Measurements from ENCODE around the gene SH3BP4.

Gene SH3BP4

DNA sequence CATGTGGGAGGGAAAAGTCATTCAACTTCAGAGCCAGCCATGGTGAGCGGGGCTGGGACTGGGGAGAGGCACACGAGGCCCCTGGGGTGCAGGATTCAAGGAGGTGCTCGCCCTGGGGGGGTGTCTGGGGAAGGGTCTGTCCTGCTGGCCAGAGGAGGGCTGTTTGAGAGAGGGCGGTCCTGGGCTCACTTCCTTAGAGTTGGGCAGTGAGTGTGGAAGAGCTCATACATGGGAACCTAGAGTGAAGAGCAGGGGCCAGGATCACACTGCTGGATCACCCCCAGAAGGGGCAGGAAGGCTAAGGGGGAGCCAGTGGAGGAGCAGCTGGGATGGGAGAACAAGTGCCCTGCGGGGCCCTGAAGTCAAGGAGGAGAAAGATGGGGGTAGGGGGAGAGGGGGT, 6.5 kb downstream of the SH3BP4 start:
- no peaks in the 10 kb centered on the region for H3K36me3 ChIP-seq
- no peak for DNase-seq
- H3K4me1 ChIP-seq = peaks cover 0 to 31% (median 19%) of the 10 kb centered on the region in 4 donors
- intact Hi-C loops (cut with DNase I; ENCODE audit: low total_unique reads) = no loop called here
- no peak overlapping the region for H3K4me3 ChIP-seq
- no peaks in the 10 kb centered on the region for H3K27me3 ChIP-seq
- TF ChIP-seq, protein P1, sequence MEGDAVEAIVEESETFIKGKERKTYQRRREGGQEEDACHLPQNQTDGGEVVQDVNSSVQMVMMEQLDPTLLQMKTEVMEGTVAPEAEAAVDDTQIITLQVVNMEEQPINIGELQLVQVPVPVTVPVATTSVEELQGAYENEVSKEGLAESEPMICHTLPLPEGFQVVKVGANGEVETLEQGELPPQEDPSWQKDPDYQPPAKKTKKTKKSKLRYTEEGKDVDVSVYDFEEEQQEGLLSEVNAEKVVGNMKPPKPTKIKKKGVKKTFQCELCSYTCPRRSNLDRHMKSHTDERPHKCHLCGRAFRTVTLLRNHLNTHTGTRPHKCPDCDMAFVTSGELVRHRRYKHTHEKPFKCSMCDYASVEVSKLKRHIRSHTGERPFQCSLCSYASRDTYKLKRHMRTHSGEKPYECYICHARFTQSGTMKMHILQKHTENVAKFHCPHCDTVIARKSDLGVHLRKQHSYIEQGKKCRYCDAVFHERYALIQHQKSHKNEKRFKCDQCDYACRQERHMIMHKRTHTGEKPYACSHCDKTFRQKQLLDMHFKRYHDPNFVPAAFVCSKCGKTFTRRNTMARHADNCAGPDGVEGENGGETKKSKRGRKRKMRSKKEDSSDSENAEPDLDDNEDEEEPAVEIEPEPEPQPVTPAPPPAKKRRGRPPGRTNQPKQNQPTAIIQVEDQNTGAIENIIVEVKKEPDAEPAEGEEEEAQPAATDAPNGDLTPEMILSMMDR (IDR thresholded peaks at IDR 0.05) = no peak
- no peaks in the 10 kb centered on the region for H3K9me3 ChIP-seq
- H3K27ac ChIP-seq = no peak overlapping the region

DNA sequence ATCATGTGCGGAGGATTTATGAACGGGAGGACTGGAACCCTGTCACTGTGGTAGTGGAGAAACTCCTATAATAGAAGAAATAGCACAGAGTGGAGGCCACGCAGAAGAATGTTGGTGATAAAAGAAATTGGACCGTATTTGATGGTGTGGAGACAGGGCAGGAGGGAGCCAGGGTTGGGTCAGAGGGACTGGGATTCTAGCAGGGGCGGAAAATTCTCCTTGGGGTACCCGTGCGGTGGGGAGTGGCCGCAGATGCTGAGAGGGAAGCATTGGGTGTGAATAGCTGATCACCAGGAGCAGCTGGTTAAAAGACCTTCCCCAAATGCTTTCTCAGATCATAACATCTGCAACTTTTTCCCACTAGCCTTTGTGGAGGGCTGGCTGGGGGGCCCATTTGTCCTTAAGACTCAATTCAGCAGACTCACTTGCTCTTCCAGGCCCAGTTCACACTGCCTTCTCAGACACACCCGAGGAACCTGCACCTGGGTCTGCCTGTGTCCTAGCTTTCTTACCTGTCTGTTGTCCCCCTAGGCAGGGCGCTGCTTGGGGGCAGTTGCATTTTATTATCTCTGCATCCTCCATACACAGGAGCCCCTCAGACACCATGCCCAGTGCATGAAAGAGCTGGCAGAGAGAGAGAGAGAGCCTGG, 7.1 kb downstream of the SH3BP4 start:
- intact Hi-C loops (cut with DNase I; ENCODE audit: low total_unique reads) = no loop called here
- no peak overlapping the region for H3K27ac ChIP-seq
- peaks cover 0 to 27% (median 15%) of the 10 kb centered on the region in 4 donors for H3K4me1 ChIP-seq
- TF ChIP-seq, protein P1 (IDR thresholded peaks at IDR 0.05) = no peak
- no peaks in the 10 kb centered on the region for H3K9me3 ChIP-seq
- no peak overlapping the region for H3K4me3 ChIP-seq
- no peaks in the 10 kb centered on the region for H3K36me3 ChIP-seq
- no peaks in the 10 kb centered on the region for H3K27me3 ChIP-seq
- peak in 1 of 2 donors; percentile 28 for DNase-seq

DNA sequence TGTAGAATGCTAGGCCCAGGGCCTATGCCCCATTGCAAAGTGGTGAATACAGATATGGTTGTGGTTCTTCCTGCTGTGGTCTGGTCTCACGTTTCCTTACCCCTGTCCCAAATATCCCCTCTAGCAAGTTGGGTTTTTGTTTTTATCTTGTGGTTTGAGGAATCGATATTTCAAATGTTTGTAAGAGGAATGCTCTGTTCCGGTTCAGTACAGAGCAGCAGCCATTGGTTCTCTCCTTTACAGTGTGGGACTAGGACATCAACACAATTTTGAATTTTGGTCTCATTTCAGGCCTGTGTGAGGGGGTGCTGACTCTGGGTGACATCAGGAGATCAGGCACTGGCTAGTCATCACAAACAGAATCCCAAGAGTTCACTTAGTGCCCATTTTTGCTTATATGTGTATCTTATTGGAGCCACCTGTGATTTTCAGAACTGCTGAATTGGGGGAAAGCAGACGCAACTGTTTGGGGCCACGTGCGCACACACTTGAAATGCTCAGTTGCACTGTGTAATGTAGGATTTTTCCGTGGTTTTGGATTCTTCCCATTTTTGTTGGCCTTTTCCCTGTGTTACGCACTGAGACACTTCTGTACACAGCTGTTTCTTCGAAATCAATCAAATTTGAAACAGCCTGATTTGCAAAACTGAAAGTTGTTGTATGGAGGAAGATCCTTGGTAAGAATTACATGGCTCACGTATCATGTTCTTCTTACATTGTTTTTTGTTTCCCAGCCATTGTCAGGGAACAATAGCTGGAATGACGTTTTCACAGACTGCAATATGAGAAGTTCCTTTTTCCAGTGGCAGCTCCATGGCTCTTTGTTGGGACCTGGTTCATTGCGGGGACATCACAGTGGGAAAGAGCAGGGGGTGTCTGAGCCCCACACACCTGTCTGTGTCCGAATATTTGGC, 8.6 kb downstream of the SH3BP4 start:
- intact Hi-C loops (cut with DNase I; ENCODE audit: low total_unique reads) = no loop called here
- peak in 1 of 2 donors; percentile 34 for DNase-seq
- Histone ChIP-seq H3K36me3 (no peaks in the 10 kb centered on the region), H3K9me3 (no peaks in the 10 kb centered on the region), H3K4me3 (no peak overlapping the region), H3K27ac (no peak overlapping the region), H3K4me1 (peaks cover 0 to 20% (median 8%) of the 10 kb centered on the region in 4 donors), H3K27me3 (no peaks in the 10 kb centered on the region)
- TF ChIP-seq, protein P1 (IDR thresholded peaks at IDR 0.05) = no peak

DNA sequence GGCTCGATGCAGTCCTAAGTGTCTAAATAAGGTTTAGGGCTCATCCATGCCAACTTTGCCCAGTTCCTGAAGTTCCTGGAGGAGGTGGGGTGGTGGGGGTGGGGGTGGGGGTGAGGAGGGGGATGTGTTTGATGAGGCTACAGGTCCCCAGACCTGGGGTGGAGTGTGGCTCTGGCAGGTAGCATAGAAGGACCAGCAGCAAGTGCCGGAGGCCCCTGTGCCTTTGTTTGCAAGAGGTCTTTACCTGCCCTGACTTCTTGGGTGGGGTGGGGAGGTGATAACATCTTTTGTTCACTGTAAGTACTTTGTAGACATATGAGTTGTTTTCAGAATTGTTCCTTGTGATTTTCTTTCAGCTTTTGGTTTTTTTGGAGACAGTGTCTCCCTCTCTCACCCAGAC, 10.0 kb downstream of the SH3BP4 start:
- H3K4me1 ChIP-seq = peaks cover 0 to 19% (median 6%) of the 10 kb centered on the region in 4 donors
- H3K9me3 ChIP-seq = no peaks in the 10 kb centered on the region
- intact Hi-C loops (cut with DNase I; ENCODE audit: low total_unique reads) = no loop called here
- no peak overlapping the region for H3K27ac ChIP-seq
- H3K27me3 ChIP-seq = no peaks in the 10 kb centered on the region
- TF ChIP-seq, protein P1 (IDR thresholded peaks at IDR 0.05) = no peak
- H3K4me3 ChIP-seq = no peak overlapping the region
- H3K36me3 ChIP-seq = no peaks in the 10 kb centered on the region
- peak in 1 of 2 donors; percentile 38 for DNase-seq

DNA sequence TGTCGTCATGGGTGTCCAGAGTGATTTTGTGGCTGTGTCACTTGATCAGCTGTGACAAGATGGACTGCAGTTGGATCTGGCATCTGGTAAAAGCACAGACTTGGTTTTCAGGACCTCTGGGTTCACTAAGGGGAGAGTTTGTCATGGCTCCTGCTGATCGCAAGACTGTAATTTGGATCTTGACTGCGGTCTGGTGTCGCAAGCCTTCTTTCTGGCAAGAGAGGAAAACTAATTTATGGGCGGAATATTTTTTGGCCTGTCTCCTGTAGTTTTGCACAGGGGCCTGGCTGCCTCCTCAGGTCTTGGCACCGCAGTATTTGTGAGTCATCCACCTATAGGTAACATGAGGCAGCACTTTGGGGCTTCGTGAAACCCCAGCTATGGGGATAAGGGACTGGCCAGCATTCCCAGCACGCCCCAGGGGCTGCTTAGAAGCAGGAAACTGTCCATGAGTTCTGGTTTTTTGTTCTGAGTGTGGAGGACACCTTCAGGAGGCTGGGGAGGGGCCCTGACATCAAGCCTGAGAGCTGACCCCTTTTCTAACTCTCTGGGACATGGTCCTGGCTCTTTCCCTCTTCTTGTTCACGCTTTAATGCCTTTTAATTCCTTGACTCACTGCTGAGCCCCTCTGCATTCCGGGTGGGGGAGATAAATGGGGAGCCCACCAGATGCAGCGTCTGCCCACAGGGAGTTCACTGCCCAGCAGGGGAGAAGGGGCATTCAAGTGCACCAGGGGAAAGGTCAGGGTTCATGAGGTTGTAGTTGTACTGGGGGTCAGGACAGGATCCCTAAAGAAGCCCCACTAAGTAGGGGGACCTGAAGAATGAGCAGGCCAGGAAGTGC, 12.2 kb downstream of the SH3BP4 start:
- peaks cover 0 to 10% (median 2%) of the 10 kb centered on the region in 4 donors for H3K4me1 ChIP-seq
- no peaks in the 10 kb centered on the region for H3K36me3 ChIP-seq
- H3K27ac ChIP-seq = no peak overlapping the region
- H3K27me3 ChIP-seq = no peaks in the 10 kb centered on the region
- TF ChIP-seq, protein P1 (IDR thresholded peaks at IDR 0.05) = no peak
- peak in 1 of 2 donors; percentile 62 for DNase-seq
- no peak overlapping the region for H3K4me3 ChIP-seq
- intact Hi-C loops (cut with DNase I; ENCODE audit: low total_unique reads) = no loop called here
- H3K9me3 ChIP-seq = no peaks in the 10 kb centered on the region
